Thymus (tissue), 11 donors: ENCODE measurements around the gene SLCO3A1. TPM values are rescaled to one million over a fixed set of nuclear protein-coding genes. Genes with fewer than 3 reads are reported as not detected.
"Not testable (repeated sequence)": the region's sequence is repeated elsewhere in the genome, so short reads cannot be mapped to it uniquely, and the experiment has no call there.

Experiments
- DNase-seq, 9 donors: peaks; one replicate each; pipeline ENCODE4 v3.0.0-alpha.2; 2013; ENCODE audit warnings: low spot score in 9 of 9, low read depth in 6 of 9, missing footprints in 1 of 9
- H3K27ac ChIP-seq, 2 donors: one replicate each; pipeline ENCODE4 v1.5.1; 2013; ENCODE audit warnings: control low read depth in 1 of 2, low read depth in 1 of 2, low read length in 1 of 2, mild to moderate bottlenecking in 1 of 2, moderate library complexity in 1 of 2
- H3K27me3 ChIP-seq, 2 donors: one replicate each; pipeline ENCODE4 v1.5.1; 2013; ENCODE audit warnings: low read length in 1 of 2; ENCODE audit not compliant: control insufficient read depth in 2 of 2, insufficient read depth in 1 of 2
- H3K36me3 ChIP-seq, 2 donors: one replicate each; pipeline ENCODE4 v1.5.1; 2013; ENCODE audit warnings: low read length in 1 of 2, mild to moderate bottlenecking in 1 of 2, moderate library complexity in 1 of 2; ENCODE audit not compliant: control insufficient read depth in 2 of 2, insufficient read depth in 2 of 2
- H3K4me1 ChIP-seq, 2 donors: one replicate each; pipeline ENCODE4 v1.5.1; 2013; ENCODE audit warnings: low read length in 2 of 2; ENCODE audit not compliant: control insufficient read depth in 2 of 2, insufficient read depth in 2 of 2
- H3K4me3 ChIP-seq, 2 donors: one replicate each; pipeline ENCODE4 v1.5.1; 2013; ENCODE audit warnings: low read length in 2 of 2, control low read depth in 1 of 2, mild to moderate bottlenecking in 1 of 2
- H3K9me3 ChIP-seq, 2 donors: one replicate each; pipeline ENCODE4 v1.5.1; 2013; ENCODE audit warnings: low read length in 1 of 2, mild to moderate bottlenecking in 1 of 2; ENCODE audit not compliant: control insufficient read depth in 2 of 2, insufficient read depth in 1 of 2
- WGBS: extraction: QIAGEN DNeasy Blood & Tissue Kit; methylation state at CpG from one replicate; pipeline ENCODE4 v1.1.7; 2013; 5-methylcytosine and 5-hydroxymethylcytosine counted together
- polyA plus RNA-seq: library from polyadenylated mRNA; stranded (reverse); fragments of 200-250 nt; gene quantifications from one replicate; pipeline ENCODE4 v1.2.3, GENCODE V29; 2013
- total RNA-seq: library from RNA; stranded (reverse); fragments of 120-200 nt; gene quantifications from one replicate; pipeline ENCODE4 v1.2.4, GENCODE V29; 2013
- donor health status: healthy.

SLCO3A1 gene
- total and polyA plus RNA-seq, 2 donors, result 1.6 to 7.9 TPM

GRCh38 chr15:92200891-92201290, 347.4 kb downstream of the SLCO3A1 start:
- Histone ChIP-seq H3K4me3 (no peak overlapping the region), H3K27ac (no peak overlapping the region), H3K9me3 (no peaks in the 10 kb centered on the region), H3K36me3 (no peaks in the 10 kb centered on the region), H3K4me1 (no peaks in the 10 kb centered on the region), H3K27me3 (no peaks in the 10 kb centered on the region)
- 95% methylated on average over 2 of the region's 2 CpGs for WGBS
- DNase-seq, result no peak

- Histone ChIP-seq H3K36me3 (no peaks in the 10 kb centered on the region), H3K9me3 (peaks cover 0 to 2% of the 10 kb centered on the region in 2 donors), H3K27ac (no peak overlapping the region), H3K4me1 (no peaks in the 10 kb centered on the region), H3K27me3 (no peaks in the 10 kb centered on the region), H3K4me3 (no peak overlapping the region)
- peak in 3 of 9 donors; percentile 8 to 27 (median 15) for DNase-seq
- WGBS, result 95% methylated on average over 2 of the region's 2 CpGs
Measured at GRCh38 chr15:92205255-92205739, 351.8 kb downstream of the SLCO3A1 start.

GRCh38 chr15:92207601-92208000, 354.1 kb downstream of the SLCO3A1 start:
- H3K27me3 ChIP-seq, DNase-seq, H3K4me3 ChIP-seq, H3K27ac ChIP-seq, H3K4me1 ChIP-seq, H3K36me3 ChIP-seq, H3K9me3 ChIP-seq: not testable (repeated sequence)
- 80% methylated on average over 6 of the region's 6 CpGs for WGBS
